Neural progenitor cell (in vitro differentiated cells): ENCODE data around the gene RSBN1L. TPM values are rescaled to one million over a fixed set of nuclear protein-coding genes. Genes with fewer than 3 reads are reported as not detected.
A peak's percentile ranks its signal among the peaks of the same experiment; 100 is the strongest.
"Not testable (repeated sequence)": the region's sequence is repeated elsewhere in the genome, so short reads cannot be mapped to it uniquely, and the experiment has no call there.

Experiments used
- DNase-seq: peaks from one replicate; pipeline ENCODE4 v3.0.0-alpha.2; 2016; ENCODE audit warnings: low spot score
- H2AFZ ChIP-seq: fragments of 200-600 bp; sonication (generic); replicated peaks from 2 replicates; pipeline ENCODE4 v1.6.1; 2016; ENCODE audit warnings: antibody characterized with exemption
- H3F3A ChIP-seq: fragments of 200-600 bp; sonication (generic); 2 replicates; pipeline ENCODE4 v1.6.1; 2016; ENCODE audit warnings: antibody characterized with exemption, low read depth
- H3K27ac ChIP-seq: fragments of 200-600 bp; sonication (generic); 2 replicates; pipeline ENCODE4 v1.5.1; 2016; ENCODE audit warnings: mild to moderate bottlenecking
- H3K27me3 ChIP-seq: fragments of 200-600 bp; sonication (generic); 2 replicates; pipeline ENCODE4 v1.6.1; 2016; ENCODE audit warnings: mild to moderate bottlenecking, moderate library complexity
- H3K36me3 ChIP-seq: fragments of 200-600 bp; sonication (generic); 2 replicates; pipeline ENCODE4 v1.5.1; 2016
- H3K4me1 ChIP-seq: fragments of 200-600 bp; sonication (generic); 2 replicates; pipeline ENCODE4 v1.6.1; 2016; ENCODE audit warnings: mixed run types
- H3K4me2 ChIP-seq: fragments of 200-600 bp; sonication (generic); 2 replicates; pipeline ENCODE4 v1.6.1; 2016
- H3K4me3 ChIP-seq: fragments of 200-600 bp; sonication (generic); 2 replicates; pipeline ENCODE4 v1.5.1; 2016
- H3K79me2 ChIP-seq: fragments of 200-600 bp; sonication (generic); 2 replicates; pipeline ENCODE4 v1.6.1; 2016; ENCODE audit warnings: low read depth
- H3K9ac ChIP-seq: fragments of 200-600 bp; sonication (generic); 2 replicates; pipeline ENCODE4 v1.6.1; 2016
- H3K9me3 ChIP-seq: fragments of 200-600 bp; sonication (generic); 2 replicates; pipeline ENCODE4 v1.5.1; 2016; ENCODE audit warnings: low read depth
- H4K20me1 ChIP-seq: fragments of 200-600 bp; sonication (generic); 2 replicates; pipeline ENCODE4 v1.6.1; 2016; ENCODE audit warnings: low read depth
- H3K27ac Mint-ChIP-seq: 3 replicates; pipeline ENCODE4 v1.8.0; 2021; ENCODE audit warnings: mixed read lengths
- H3K27me3 Mint-ChIP-seq: 2 replicates; pipeline ENCODE4 v1.8.0; 2022; ENCODE audit warnings: low read depth, mild to moderate bottlenecking, inconsistent platforms, moderate library complexity, mixed read lengths; ENCODE audit not compliant: insufficient read depth
- H3K36me3 Mint-ChIP-seq: 3 replicates; pipeline ENCODE4 v1.8.0; 2021; ENCODE audit warnings: mixed read lengths
- H3K4me1 Mint-ChIP-seq: 3 replicates; pipeline ENCODE4 v1.8.0; 2021; ENCODE audit warnings: mixed read lengths
- H3K4me3 Mint-ChIP-seq: 3 replicates; pipeline ENCODE4 v1.8.0; 2021; ENCODE audit warnings: mild to moderate bottlenecking, moderate library complexity, mixed read lengths
- H3K9me3 Mint-ChIP-seq: 3 replicates; pipeline ENCODE4 v1.8.0; 2020; ENCODE audit warnings: mixed read lengths
- CTCF ChIP-seq: fragments of 200-600 bp; sonication (generic); IDR thresholded peaks from 2 replicates; pipeline ENCODE4 v1.5.1; 2017; ENCODE audit warnings: antibody characterized with exemption, mild to moderate bottlenecking
- EZH2 ChIP-seq: fragments of 200-600 bp; sonication (generic); IDR thresholded peaks from 2 replicates; pipeline ENCODE4 v1.6.1; 2017; ENCODE audit warnings: antibody characterized with exemption, mild to moderate bottlenecking, moderate library complexity
- EZH2phosphoT487 ChIP-seq: fragments of 200-600 bp; sonication (generic); IDR thresholded peaks from 2 replicates; pipeline ENCODE4 v1.6.1; 2017; ENCODE audit warnings: antibody characterized with exemption
- total RNA-seq: library from RNA; depleted of rRNA; stranded (reverse); fragments of >200 nt; gene quantifications from 2 replicates; pipeline ENCODE4 v1.2.3, GENCODE V29; 2015; ENCODE audit warnings: low replicate concordance

Gene RSBN1L
- total RNA-seq, 1 donor from 2014 or later, result 25.0 TPM

GRCh38 chr7:77716804-77717203, 20.5 kb downstream of the RSBN1L start:
- no peak for DNase-seq
- Histone ChIP-seq H3K4me2 (no peak overlapping the region), H3K79me2 (peaks cover 100% of the 10 kb centered on the region), H4K20me1 (peaks cover 44% of the 10 kb centered on the region), H3K27me3 (no peaks in the 10 kb centered on the region), H3K4me1 (peaks cover 3% of the 10 kb centered on the region), H3K9ac (no peak overlapping the region), H2AFZ (no peak overlapping the region), H3K4me3 (no peak overlapping the region), H3K36me3 (peaks cover under 1% of the 10 kb centered on the region), H3K27ac (no peak overlapping the region), H3K9me3 (no peaks in the 10 kb centered on the region), H3F3A (no peaks in the 10 kb centered on the region)
- Mint-ChIP-seq H3K4me3 (no peak overlapping the region), H3K27ac (no peak overlapping the region), H3K9me3 (peaks cover 5% of the 10 kb centered on the region), H3K36me3 (peaks cover 19% of the 10 kb centered on the region), H3K4me1 (no peaks in the 10 kb centered on the region), H3K27me3 (no peaks in the 10 kb centered on the region)
- no peak for TF ChIP-seq EZH2
- TF ChIP-seq CTCF, result no peak
- TF ChIP-seq EZH2phosphoT487, result no peak

- H3K9ac ChIP-seq, H3K9me3 Mint-ChIP-seq, H3K4me1 ChIP-seq, H3K4me3 Mint-ChIP-seq, H3K27ac Mint-ChIP-seq, H3K36me3 ChIP-seq, H3K27ac ChIP-seq, H3F3A ChIP-seq, H3K4me1 Mint-ChIP-seq, H3K4me2 ChIP-seq, H3K9me3 ChIP-seq, H3K4me3 ChIP-seq, H2AFZ ChIP-seq, H3K27me3 Mint-ChIP-seq, DNase-seq, H3K27me3 ChIP-seq: not testable (repeated sequence)
- Histone ChIP-seq H4K20me1 (peaks cover 43% of the 10 kb centered on the region), H3K79me2 (peaks cover 100% of the 10 kb centered on the region)
- peaks cover 19% of the 10 kb centered on the region for H3K36me3 Mint-ChIP-seq
Observed at GRCh38 chr7:77717566-77717965, 21.3 kb downstream of the RSBN1L start.

GRCh38 chr7:77727527-77727926, 31.3 kb downstream of the RSBN1L start:
- peaks cover 2% of the 10 kb centered on the region for H3K36me3 Mint-ChIP-seq
- peaks cover 36% of the 10 kb centered on the region for H4K20me1 ChIP-seq
- no peaks in the 10 kb centered on the region for H3K27me3 ChIP-seq
- H3K9me3 ChIP-seq, result no peaks in the 10 kb centered on the region
- no peaks in the 10 kb centered on the region for H3K9me3 Mint-ChIP-seq
- peaks cover 23% of the 10 kb centered on the region for H3K4me1 ChIP-seq
- peaks cover 100% of the 10 kb centered on the region for H3K79me2 ChIP-seq
- no peak overlapping the region for H3K4me3 ChIP-seq
- no peak overlapping the region for H3K9ac ChIP-seq
- H3K27ac ChIP-seq, result peak overlapping the region; percentile 74
- peak overlapping the region; percentile 37 for H3K4me2 ChIP-seq
- no peak overlapping the region for H2AFZ ChIP-seq
- H3K4me3 Mint-ChIP-seq, result no peak overlapping the region
- TF ChIP-seq EZH2phosphoT487, result no peak
- no peak for TF ChIP-seq CTCF
- no peak for TF ChIP-seq EZH2
- peaks cover 22% of the 10 kb centered on the region for H3F3A ChIP-seq
- no peaks in the 10 kb centered on the region for H3K27me3 Mint-ChIP-seq
- peaks cover 26% of the 10 kb centered on the region for H3K4me1 Mint-ChIP-seq
- H3K36me3 ChIP-seq, result no peaks in the 10 kb centered on the region
- no peak for DNase-seq
- peak overlapping the region; percentile 64 for H3K27ac Mint-ChIP-seq

- TF ChIP-seq CTCF, result no peak
- no peak for TF ChIP-seq EZH2
- Histone ChIP-seq H3K4me1 (peaks cover 23% of the 10 kb centered on the region), H3K27ac (peak overlapping the region; percentile 74), H3F3A (peaks cover 22% of the 10 kb centered on the region), H4K20me1 (peaks cover 36% of the 10 kb centered on the region), H3K27me3 (no peaks in the 10 kb centered on the region), H3K4me3 (no peak overlapping the region), H2AFZ (no peak overlapping the region), H3K9me3 (no peaks in the 10 kb centered on the region), H3K4me2 (peak overlapping the region; percentile 37), H3K79me2 (peaks cover 100% of the 10 kb centered on the region), H3K36me3 (no peaks in the 10 kb centered on the region), H3K9ac (no peak overlapping the region)
- Mint-ChIP-seq H3K9me3 (no peaks in the 10 kb centered on the region), H3K27me3 (no peaks in the 10 kb centered on the region), H3K4me1 (peaks cover 26% of the 10 kb centered on the region), H3K4me3 (no peak overlapping the region), H3K36me3 (peaks cover 2% of the 10 kb centered on the region), H3K27ac (peak overlapping the region; percentile 72)
- peak; percentile 43 for DNase-seq
Observed at GRCh38 chr7:77727936-77728701, 31.9 kb downstream of the RSBN1L start.
